Fibroblast of the aortic adventitia (primary cell): Measurements from ENCODE around the gene RET. TPM values are rescaled to one million over a fixed set of nuclear protein-coding genes. Genes with fewer than 3 reads are reported as not detected.

ENCODE experiments used
- DNase-seq: peaks from one replicate; pipeline ENCODE4 v3.0.0-alpha.2; 2010; ENCODE audit warnings: low read depth
- H3K4me3 ChIP-seq: 2 replicates; pipeline ENCODE4 v1.5.1; 2011; ENCODE audit warnings: low read depth, mild to moderate bottlenecking, control low read depth, low read length, moderate library complexity
- total RNA-seq: library from RNA; depleted of rRNA; stranded (reverse); fragments of >200 nt; gene quantifications from 2 replicates; pipeline ENCODE4 v1.2.3, GENCODE V29; 2012; ENCODE audit warnings: low replicate concordance
- TF ChIP-seq, protein P1 (sequence below): IDR thresholded peaks from 2 replicates; pipeline ENCODE4 v1.5.1; 2011; ENCODE audit warnings: mild to moderate bottlenecking, low read length, control low read depth, inconsistent platforms; ENCODE audit not compliant: insufficient read depth

The RET gene
- total RNA-seq, 1 donor, result 0.27 TPM

DNA sequence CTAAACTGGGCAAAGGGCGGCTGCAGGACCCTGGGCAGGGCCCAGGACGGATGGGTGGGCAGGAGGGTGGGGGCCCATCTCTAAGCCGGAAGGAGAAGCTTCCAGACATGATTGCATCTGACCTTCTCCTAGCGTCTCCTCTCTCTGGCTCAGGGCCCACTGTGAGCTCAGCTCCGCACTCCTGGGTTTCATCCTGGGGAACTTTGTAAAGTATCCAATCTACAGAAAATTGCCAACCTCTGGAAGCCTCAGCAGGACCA is 8.8 kb upstream of the RET start:
- TF ChIP-seq, protein P1, sequence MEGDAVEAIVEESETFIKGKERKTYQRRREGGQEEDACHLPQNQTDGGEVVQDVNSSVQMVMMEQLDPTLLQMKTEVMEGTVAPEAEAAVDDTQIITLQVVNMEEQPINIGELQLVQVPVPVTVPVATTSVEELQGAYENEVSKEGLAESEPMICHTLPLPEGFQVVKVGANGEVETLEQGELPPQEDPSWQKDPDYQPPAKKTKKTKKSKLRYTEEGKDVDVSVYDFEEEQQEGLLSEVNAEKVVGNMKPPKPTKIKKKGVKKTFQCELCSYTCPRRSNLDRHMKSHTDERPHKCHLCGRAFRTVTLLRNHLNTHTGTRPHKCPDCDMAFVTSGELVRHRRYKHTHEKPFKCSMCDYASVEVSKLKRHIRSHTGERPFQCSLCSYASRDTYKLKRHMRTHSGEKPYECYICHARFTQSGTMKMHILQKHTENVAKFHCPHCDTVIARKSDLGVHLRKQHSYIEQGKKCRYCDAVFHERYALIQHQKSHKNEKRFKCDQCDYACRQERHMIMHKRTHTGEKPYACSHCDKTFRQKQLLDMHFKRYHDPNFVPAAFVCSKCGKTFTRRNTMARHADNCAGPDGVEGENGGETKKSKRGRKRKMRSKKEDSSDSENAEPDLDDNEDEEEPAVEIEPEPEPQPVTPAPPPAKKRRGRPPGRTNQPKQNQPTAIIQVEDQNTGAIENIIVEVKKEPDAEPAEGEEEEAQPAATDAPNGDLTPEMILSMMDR, result no peak
- H3K4me3 ChIP-seq, result no peak overlapping the region
- DNase-seq, result no peak

DNA sequence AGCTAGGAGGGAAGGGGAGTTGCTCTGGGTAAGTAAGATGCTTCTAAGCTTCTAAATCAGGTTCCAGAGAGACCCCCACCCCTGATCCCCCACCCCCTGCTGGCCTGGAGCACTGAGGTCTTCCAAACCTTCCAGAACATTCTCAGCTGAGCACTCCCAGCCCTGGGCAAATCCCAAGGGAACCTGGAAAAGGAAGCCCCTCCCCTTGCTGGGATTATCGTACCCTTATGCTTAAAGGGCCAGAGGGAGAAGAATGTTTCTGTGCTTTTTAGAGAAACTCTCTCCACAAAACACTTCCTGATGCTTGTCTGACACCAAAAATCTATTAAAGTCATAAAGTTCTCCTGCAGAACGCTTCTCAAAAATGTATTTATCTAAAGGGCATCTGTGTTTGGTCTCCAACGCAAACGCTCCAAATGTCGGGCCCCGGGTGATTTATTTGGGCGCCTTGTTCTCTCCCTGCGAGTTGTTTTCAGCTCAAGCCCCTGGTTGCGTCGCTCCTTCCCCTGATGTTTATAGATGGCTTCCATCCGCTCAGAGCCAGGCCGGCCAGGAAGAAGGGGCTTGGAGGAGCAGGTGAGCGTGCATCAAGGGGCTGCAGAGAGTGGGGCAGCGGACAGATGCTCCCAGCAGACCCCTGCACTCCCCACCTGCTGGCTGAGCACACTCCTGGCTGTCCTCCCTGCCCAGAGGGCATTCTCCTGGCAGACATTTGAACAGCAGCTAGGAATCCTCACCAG is 8.2 kb upstream of the RET start:
- TF ChIP-seq, protein P1, result no peak
- H3K4me3 ChIP-seq, result no peak overlapping the region
- DNase-seq, result no peak

DNA sequence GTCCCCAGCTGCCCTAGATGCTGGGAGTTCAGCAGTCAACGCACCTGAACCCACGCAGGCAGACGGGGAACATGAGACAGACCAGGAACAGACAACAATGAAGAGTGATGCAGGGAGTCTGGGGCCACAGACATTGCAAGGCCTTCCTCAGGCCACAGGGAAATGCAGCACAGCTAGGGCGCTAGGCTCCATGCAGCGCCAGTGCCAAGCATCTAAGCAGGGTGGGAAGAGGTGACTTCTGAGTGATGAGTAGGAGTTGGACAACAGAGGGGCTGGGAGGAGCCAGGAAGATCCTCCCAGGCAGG is 7.7 kb upstream of the RET start:
- TF ChIP-seq, protein P1, result no peak
- no peak for DNase-seq
- H3K4me3 ChIP-seq, result no peak overlapping the region

DNA sequence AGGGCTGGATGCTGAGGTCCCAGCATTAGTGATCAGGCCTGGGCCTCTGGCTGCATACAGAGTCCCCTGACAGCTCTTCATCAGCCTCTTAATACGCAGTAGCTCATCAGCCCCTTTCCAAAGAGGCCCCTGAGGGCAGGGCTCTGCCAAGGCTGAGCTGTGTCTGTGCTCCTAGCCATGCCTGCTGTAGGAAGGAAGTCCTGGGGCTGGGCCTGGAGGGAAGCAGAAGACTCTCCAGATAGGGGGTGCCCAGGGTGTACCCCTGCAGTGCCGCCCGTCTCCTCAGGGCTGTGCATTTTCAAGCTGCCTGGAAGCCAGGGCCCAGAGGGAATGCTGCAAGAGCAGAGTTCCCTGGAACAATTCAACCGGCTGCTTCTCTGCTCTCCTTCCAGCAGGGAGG is 7.3 kb upstream of the RET start:
- TF ChIP-seq, protein P1, result no peak
- no peak overlapping the region for H3K4me3 ChIP-seq
- DNase-seq, result no peak

DNA sequence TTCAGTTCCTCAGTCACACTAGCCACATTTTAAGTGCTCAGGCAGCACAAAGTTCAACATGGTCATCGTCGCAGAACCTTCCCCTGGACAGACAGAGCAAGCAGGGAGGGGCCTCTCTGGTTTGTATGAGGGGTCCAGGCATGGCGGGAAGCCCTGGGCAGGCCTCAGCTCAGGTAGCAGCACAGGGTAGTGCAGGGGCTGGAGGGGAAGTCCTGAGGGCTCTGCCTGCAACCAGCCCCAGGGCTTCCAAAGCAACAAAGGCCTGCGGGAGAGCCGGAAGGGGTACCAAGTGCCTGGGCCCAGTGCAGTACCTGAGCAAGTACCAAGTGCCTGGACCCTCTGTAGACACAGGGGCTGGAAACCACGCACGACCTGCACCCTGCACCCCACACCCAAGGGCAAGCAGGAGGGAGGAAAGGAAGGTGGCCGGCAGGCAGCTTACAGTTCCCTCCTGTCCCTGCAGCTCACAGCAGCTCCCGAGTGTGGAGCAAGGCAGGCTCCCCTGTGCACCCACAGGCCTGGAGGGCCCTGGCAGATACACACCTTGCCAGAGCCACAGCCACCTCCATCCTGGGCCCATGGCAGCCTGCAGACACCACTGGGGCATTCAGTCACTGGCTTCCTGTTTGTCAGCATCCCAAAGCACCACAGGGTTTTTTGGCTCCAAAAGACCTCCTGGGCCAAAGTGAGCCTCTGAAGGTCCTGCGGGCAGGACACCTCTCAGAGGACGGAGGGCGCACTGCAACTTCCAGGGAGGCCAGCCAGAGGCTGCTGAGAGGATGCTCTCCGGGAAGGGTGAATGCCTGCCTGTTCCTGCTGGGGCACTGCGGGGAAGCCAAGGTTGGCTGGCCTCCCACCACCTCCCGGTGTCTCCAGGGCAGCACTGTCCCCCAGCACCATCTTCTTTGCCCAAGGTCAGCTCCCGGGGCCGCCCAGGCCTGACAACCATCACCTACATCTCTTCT is 6.5 kb upstream of the RET start:
- no peak overlapping the region for H3K4me3 ChIP-seq
- no peak for DNase-seq
- TF ChIP-seq, protein P1, result no peak

DNA sequence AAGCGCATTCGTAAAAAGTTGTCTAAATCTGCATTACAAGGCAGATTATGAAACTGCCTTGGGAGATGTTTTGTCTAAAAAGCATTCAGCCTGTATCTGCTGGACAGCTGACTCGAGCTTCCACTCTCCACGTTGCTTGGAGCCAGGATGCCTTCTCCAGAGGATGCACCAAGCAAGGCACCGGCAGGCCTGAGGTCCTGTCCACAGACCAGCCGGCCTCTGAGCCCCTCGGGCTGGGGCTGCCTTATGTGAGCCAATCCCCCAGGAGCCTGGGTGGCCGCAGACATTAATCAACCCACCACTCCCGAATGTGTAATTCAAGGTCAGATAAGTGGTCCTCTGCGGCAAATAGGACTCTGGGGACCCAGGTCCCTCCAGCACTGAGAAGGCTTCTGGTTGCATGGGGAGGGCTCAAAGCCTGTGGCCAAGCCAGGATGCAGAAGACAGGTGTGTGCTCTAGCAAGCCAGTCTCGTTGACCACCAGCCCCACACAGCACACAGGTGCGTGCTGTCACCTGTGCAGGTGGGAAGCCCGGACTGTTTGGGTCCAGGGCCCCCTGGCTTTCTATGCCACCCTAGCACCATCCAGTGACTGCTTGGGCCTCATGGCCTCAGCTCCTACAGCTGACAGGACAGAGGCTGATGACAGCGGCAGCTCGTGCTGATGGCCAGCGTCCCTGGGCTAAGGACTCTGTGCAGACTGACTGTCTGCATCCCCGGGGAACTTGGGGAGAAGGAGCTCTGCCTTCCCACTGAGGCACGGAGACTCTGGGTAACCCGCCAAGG is 4.8 kb upstream of the RET start:
- DNase-seq, result no peak
- TF ChIP-seq, protein P1, result no peak
- H3K4me3 ChIP-seq, result no peak overlapping the region
